ENCODE data around the gene PAK5.

GRCh38 chr20:9565910-9566550 lies 272.8 kb downstream of the PAK5 start:
- no peak for TF ChIP-seq CBX3 (IDR thresholded peaks at IDR 0.05; ENCODE audit: low read depth)
- TF ChIP-seq YY1 (IDR thresholded peaks at IDR 0.05; ENCODE audit: extremely low read depth, insufficient replicate concordance, low read depth, low read length): no peak
- TF ChIP-seq CTCF (IDR thresholded peaks at IDR 0.05 in 2 of 3, conservative IDR thresholded peaks at IDR 0.05 in 1 of 3; ENCODE audit: borderline replicate concordance in 1 of 3, insufficient read depth in 1 of 3, low read depth in 2 of 3, low read length in 2 of 3): no peak
- TF ChIP-seq POLR2A (IDR thresholded peaks at IDR 0.05; ENCODE audit: borderline replicate concordance, extremely low read depth, insufficient read depth, insufficient read length): no peak
- no peak for TF ChIP-seq EZH2phosphoT487 (IDR thresholded peaks at IDR 0.05; ENCODE audit: borderline replicate concordance)
- no peak for TF ChIP-seq CEBPB (IDR thresholded peaks at IDR 0.05; ENCODE audit: low read depth)
- no peak for TF ChIP-seq REST (IDR thresholded peaks at IDR 0.05; ENCODE audit: low read depth)
- TF ChIP-seq JUND (IDR thresholded peaks at IDR 0.05): no peak
- no peak for TF ChIP-seq RAD21 (IDR thresholded peaks at IDR 0.05; ENCODE audit: low read depth)
- no peak for TF ChIP-seq EZH2 (IDR thresholded peaks at IDR 0.05)
- no peak for TF ChIP-seq POLR2AphosphoS5 (IDR thresholded peaks at IDR 0.05; ENCODE audit: low read depth, low read length)
